ENCODE measurements around the gene SARNP. TPM values are rescaled to one million over a fixed set of nuclear protein-coding genes. Genes with fewer than 3 reads are reported as not detected.

Gene SARNP
- total and polyA plus RNA-seq, 9 of the 15 experiments (the other 6 are each of a cell fraction or from before 2014, with no cell fraction given): 70.1 to 400 (median 198) TPM

DNA sequence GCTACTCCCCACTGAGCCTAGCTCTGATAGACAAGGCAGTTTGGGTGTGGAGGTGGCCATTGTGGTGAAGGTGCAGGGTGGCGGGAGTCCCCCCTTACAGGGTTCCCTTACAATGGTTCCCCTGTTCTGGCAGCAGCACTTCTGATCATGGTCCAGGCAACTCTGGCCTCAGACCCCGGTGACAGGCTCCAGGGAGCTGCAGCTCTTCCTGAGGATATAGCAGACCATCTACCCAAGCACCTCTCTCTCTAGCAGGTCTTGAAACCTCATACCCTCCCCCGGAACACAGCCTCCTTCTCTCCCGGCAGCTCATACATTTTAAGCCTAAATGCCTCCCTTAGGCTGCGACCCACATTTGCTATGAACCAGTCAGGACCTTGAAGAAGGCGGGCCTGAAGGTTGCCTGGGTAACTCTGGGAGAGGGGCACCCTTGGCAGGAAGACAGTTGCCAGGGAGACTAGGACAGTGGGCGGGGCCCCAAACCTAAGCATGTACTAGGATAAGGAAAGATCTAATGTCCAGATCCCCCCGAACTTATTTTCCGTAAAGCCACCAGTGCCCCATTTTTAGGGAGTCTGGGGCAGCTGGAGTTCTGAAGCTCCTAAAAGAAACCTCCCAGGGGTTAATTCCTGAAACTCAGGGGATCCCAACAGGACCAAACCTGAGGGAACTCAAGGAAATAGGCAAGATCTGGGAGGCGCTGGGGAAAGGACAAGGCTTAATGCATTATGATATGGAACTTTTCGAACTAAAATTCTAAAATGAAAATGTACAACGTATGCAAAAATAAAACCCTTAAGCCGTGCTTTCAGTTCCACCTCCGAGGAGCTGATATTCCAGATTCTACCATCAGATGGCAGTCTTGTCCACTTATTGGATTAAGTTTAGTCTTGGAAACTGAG is 79.2 kb downstream of the SARNP start (continued):
- TF ChIP-seq, protein P1, sequence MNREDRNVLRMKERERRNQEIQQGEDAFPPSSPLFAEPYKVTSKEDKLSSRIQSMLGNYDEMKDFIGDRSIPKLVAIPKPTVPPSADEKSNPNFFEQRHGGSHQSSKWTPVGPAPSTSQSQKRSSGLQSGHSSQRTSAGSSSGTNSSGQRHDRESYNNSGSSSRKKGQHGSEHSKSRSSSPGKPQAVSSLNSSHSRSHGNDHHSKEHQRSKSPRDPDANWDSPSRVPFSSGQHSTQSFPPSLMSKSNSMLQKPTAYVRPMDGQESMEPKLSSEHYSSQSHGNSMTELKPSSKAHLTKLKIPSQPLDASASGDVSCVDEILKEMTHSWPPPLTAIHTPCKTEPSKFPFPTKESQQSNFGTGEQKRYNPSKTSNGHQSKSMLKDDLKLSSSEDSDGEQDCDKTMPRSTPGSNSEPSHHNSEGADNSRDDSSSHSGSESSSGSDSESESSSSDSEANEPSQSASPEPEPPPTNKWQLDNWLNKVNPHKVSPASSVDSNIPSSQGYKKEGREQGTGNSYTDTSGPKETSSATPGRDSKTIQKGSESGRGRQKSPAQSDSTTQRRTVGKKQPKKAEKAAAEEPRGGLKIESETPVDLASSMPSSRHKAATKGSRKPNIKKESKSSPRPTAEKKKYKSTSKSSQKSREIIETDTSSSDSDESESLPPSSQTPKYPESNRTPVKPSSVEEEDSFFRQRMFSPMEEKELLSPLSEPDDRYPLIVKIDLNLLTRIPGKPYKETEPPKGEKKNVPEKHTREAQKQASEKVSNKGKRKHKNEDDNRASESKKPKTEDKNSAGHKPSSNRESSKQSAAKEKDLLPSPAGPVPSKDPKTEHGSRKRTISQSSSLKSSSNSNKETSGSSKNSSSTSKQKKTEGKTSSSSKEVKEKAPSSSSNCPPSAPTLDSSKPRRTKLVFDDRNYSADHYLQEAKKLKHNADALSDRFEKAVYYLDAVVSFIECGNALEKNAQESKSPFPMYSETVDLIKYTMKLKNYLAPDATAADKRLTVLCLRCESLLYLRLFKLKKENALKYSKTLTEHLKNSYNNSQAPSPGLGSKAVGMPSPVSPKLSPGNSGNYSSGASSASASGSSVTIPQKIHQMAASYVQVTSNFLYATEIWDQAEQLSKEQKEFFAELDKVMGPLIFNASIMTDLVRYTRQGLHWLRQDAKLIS (CRISPR knock-in tag; IDR thresholded peaks at IDR 0.05): no peak

DNA sequence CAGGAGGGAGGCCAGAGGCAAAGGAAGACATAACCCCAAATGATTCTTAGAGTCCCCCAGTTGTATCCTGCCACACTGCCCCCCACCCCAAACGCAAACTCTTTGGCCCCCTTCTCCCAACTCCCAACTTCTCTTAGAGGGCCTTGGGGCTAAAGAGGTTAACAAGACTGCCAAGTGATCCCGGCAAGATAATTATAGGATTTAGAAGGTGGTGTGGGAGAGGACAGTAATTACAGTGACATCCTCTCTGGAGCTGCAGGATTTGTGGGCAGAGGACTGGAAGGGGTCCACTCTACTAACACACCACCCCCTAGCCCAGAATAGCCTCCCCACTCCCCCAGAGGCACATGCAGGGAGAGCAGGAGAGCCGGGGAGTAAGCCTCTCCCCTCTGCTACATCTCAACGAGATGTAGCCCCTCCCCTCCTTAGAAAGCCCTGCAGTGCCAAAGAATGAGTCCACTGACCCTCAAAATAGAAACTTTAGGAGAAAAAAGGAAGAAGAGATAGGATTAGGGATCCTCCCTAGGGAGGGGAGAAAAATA is 79.9 kb downstream of the SARNP start:
- ChIA-PET POLR2A (interaction anchor here (0.5 to 3.7 kb wide), 10 partner anchors 8 to 306 kb away, joined by 3 to 25 read pairs (median 4); partner anchors contain the start of genes CD63, ORMDL2, RAB5B and SARNP), CTCF (ENCODE audit: low intra/inter-chr PET ratio) (interaction anchor here (1.0 to 2.2 kb wide), 6 partner anchors 13 to 549 kb away, joined by 3 to 20 read pairs (median 4); partner anchors contain the start of gene RPS26)
- no peaks in the 10 kb centered on the region for H4K20me1 ChIP-seq (replicated peaks; ENCODE audit: control insufficient read depth, insufficient read depth, low read length)
- peak overlapping the region; percentile 27 for H3K27ac ChIP-seq (ENCODE audit: extremely low read depth, low read depth, low read length)
- no peaks in the 10 kb centered on the region for H3K27me3 ChIP-seq (ENCODE audit: control insufficient read depth in 2 of 2, insufficient read depth in 2 of 2, low read length in 2 of 2)
- DNase-seq (ENCODE audit: extremely low read depth in 1 of 4, low spot score in 3 of 4) (no peak), ATAC-seq (peak; percentile 40), FAIRE-seq (no peak)
- peaks cover 21% of the 10 kb centered on the region in 2 experiments for H3K4me1 ChIP-seq (replicated peaks in 1 of 2; ENCODE audit: control insufficient read depth in 2 of 2, insufficient read depth in 2 of 2, low read length in 2 of 2)
- in situ Hi-C loops (cut with MboI) (loop anchor here (5.0 kb wide), 2 partner anchors 205 to 295 kb away; no protein-coding TSS in a partner anchor), intact Hi-C loops (cut with micrococcal nuclease) (loop anchor here (1.0 to 5.0 kb wide), 7 partner anchors 13 to 550 kb away; partner anchors contain the start of gene RPS26)
- peak overlapping the region; percentile 70 for H3K4me2 ChIP-seq (ENCODE audit: insufficient read depth, low read length)
- no peaks in the 10 kb centered on the region for H3K9me1 ChIP-seq (ENCODE audit: control insufficient read depth, insufficient read depth, low read length)
- H3K9me3 ChIP-seq (replicated peaks; ENCODE audit: control insufficient read depth, insufficient read depth, low read depth, low read length): no peaks in the 10 kb centered on the region; the same call in 1 of the 2 replicates
- peak overlapping the region; percentile 3 to 44; a peak in 2 of 4 replicates for H3K9ac ChIP-seq (ENCODE audit: insufficient read depth in 1 of 2, low read depth in 2 of 2, low read length in 2 of 2)
- BruUV-seq (replicated peaks): no TSS peak
- H3K79me2 ChIP-seq (ENCODE audit: control insufficient read depth, insufficient read depth, low read length): no peaks in the 10 kb centered on the region
- H3K36me3 ChIP-seq (ENCODE audit: control insufficient read depth, insufficient read depth, low read length): no peaks in the 10 kb centered on the region
- peak overlapping the region; percentile 95 for H2AFZ ChIP-seq (ENCODE audit: low read depth, low read length)
- WGBS (ENCODE audit: insufficient coverage, low coverage, missing lambda C conversion rate): 7% methylated on average over 4 of the region's 4 CpGs
- no peak overlapping the region for H3K4me3 ChIP-seq
- TF ChIP-seq LCOR (CRISPR knock-in tag; IDR thresholded peaks at IDR 0.05) (no peak), KAT7 (CRISPR knock-in tag; IDR thresholded peaks at IDR 0.05; ENCODE audit: borderline replicate concordance) (0 out of 2 replicates have a peak, but pooled peaks have one; percentile 45)
- TF ChIP-seq, protein P1 (CRISPR knock-in tag; IDR thresholded peaks at IDR 0.05): 0 out of 2 replicates have a peak, but pooled peaks have one; percentile 10

All from K562 (cell line).